Inflammatory macrophage treated with lipopolysaccharide for 4 hours (primary cell): ENCODE results near the gene DIPK1C.
A peak's percentile ranks its signal among the peaks of the same experiment; 100 is the strongest.

Experiments used
- DNase-seq: peaks from one replicate; pipeline ENCODE4 v3.0.0-alpha.2; 2020

The DIPK1C gene

GRCh38 chr18:74450626-74451025 is 6.5 kb downstream of the DIPK1C start:
- no peak for DNase-seq

- DNase-seq, result no peak
These were observed 9.5 kb downstream of the DIPK1C start for GRCh38 chr18:74447404-74448152.

- no peak for DNase-seq
These were observed 10.3 kb downstream of the DIPK1C start for GRCh38 chr18:74446631-74447403.

DNA sequence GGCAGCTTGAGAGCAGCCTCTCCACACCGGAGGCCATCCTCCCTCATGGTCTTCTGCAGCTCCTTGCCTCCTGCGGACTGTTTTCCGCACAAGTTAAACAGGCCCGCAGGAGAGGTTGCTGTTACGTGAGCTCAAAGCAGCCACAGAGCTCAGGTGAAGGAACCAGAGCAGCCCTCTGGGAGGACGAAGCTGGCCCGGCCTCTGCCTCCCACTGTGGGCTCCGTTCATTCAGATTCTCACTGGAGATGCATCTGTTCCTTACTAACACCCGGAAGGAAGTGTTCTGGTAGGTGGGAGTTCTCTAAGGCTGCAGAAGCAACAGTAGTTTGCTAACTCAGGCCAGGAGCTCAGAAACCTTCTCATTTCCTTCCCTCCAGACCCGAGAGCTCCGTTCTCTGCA is 10.9 kb downstream of the DIPK1C start:
- no peak for DNase-seq

DNA sequence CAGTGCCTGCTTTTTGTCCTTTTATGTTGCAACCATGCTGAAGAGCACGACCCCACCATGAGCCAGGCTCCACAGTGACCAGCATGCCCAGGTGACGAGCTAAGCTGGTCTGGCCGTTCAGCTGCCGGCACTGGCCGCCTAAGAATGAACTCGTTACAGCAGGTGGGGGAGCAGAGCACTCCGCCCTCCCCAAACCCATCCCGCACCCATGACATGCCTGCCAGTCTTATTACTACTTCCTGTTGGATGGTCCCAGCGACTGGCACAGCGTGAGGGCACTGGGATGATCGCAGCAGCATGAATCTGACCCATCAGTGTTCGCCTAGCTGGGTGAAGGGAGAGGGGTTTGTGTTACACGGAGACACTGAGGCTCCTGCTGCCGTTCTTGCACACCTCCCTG is 11.5 kb downstream of the DIPK1C start:
- DNase-seq, result no peak

GRCh38 chr18:74444104-74444503 is 13.0 kb downstream of the DIPK1C start:
- DNase-seq, result no peak

GRCh38 chr18:74440808-74441427 is 16.2 kb downstream of the DIPK1C start:
- DNase-seq, result no peak

DNA sequence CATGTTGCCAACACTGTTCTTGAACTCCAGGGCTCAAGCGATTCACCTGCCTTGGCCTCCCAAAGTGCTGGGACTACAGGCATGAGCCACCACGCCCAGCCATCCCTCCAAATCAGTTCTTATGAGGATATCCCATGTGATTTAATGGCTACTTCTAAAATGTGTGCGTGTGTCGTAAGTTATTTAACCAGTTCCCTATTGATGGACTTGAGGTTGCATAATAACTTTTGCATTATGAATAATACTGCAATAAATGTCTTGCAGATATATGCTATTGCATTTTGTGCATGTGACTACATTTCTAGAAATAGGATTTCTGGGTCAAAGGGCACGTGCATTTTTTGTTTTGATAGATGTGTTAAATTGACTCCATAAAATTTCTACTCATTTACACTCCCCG is 19.0 kb downstream of the DIPK1C start:
- DNase-seq, result peak; percentile 69

- DNase-seq, result no peak
These were observed 20.8 kb downstream of the DIPK1C start for GRCh38 chr18:74436158-74436769.

- no peak for DNase-seq
These were observed 21.4 kb downstream of the DIPK1C start for GRCh38 chr18:74435740-74436139.

DNA sequence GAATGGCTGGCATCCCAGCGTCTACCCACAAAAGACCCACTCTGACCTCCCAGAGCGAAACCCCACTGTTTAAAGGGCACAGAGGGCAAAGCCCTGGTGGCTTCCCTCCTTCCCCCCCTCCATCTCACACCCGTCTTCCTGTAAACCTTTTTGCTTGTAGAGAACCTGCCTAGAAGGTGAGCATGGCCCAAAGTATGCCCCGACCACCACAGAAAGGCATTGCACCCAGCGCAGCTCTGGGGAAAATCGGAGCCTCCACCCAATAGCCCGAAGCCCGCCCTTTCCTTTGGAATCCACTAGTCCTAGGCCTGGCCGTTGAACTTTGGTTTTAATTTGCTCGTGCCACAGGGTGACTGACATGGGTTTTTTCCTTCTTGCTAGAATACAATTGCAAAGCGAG is 22.6 kb downstream of the DIPK1C start:
- no peak for DNase-seq

GRCh38 chr18:74430806-74431571 is 26.1 kb downstream of the DIPK1C start:
- DNase-seq, result no peak

DNA sequence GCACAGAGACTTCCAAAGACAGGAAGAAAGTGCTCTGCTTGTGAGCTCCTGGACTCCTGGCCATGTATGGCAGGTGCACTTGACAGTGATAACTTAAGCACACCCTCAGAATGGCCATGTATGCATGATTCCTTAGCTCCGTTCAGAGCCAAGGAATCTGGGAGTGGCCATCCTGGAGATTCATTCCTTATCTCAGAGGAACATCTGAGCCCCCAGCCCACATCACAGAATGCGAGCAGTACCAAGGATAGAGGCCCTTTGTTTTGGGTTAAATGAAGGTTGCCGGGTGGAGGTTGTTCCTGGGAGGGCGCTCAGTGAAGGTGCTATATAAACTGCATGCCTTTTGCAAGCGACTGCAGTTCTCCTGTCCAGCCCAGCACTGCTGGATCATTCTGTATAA is 26.9 kb downstream of the DIPK1C start:
- no peak for DNase-seq

GRCh38 chr18:74429096-74429495 is 28.0 kb downstream of the DIPK1C start:
- no peak for DNase-seq

DNA sequence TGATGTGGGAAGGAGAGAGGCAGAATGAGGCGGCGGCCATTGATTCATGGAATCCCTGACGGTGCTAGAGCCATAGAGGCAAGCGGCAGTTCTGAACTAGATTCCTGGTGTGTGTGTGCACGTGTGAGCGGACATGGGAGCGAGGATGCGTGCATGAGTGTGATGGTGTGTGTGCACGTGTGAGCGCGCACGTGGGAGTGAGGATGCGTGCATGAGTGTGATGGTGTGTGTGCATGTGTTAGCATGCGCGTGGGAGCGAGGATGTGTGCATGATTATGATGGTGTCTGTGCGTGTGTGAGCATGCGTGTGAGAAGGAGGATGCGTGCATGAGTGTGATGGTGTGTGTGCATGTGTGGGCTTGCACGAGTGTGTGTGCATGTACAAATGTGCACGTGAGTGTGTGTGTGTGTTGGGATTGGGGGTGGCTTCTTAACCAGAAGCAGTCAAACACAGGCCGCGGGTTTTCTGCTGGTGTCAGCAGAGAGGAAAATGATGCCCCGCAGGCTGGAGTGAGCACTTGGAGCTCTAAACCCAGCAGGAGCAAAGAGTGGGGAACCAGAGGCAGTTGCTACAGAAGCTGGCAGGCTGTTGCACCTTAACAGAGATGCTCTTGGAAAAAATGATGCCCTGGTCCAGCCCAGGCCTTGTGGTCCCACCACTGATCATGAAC is 29.5 kb downstream of the DIPK1C start:
- no peak for DNase-seq

GRCh38 chr18:74425876-74426275 is 31.2 kb downstream of the DIPK1C start:
- no peak for DNase-seq

DNA sequence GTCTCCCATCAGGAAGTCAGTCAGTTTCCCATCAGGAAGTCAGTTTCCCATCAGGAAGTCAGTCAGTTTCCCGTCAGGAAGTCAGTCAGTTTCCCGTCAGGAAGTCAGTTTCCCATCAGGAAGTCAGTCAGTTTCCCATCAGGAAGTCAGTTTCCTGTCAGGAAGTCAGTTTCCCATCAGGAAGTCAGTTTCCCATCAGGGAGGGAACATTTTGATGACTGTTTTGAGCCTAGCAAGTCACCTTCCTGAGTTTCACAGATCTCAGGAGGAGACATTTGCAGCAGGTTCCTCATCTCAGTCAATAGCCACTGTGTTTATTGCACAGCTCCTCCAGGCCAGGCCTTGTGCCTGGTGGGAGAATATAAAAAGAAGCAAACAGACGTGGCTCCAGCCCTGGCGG is 31.9 kb downstream of the DIPK1C start:
- no peak for DNase-seq

- DNase-seq, result no peak
These were observed 34.6 kb downstream of the DIPK1C start for GRCh38 chr18:74422541-74422940.

DNA sequence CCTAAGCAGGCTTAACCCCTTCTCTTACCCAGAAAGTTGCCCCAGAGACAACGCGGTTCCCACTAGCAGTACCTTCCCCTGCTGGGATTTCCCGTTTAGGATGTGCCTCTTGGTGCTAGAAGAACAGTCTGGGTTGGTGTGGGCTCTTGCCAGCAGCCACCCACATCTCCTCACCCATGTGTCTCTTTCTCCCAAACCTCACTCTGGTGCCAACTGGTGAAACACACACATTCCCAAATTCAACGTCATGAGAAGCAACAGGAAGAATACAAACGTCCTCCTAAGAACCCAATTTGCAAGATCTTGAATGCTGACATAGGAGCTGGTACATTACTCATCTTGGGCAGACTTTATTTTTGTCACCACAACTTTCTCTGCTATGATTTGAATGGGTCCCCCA is 36.2 kb downstream of the DIPK1C start:
- DNase-seq, result no peak

DNA sequence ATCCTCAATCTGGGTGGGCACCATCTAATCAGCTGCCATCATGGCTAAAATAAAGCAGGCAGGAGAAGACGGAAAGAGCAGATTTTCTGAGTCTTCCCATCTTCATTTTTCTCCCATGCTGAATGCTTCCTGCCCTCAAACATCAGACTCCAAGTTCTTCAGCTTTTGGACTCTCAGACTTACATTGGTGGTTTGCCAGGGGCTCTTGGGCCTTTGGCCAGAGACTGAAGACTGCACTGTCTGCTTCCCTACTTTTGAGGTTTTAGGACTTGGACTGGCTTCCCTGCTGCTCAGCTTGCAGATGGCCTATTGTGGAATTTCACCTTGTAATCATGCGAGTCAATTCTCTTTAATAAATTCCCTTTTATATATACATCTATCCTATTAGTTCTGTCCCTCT is 36.6 kb downstream of the DIPK1C start:
- no peak for DNase-seq

- no peak for DNase-seq
These were observed 37.3 kb downstream of the DIPK1C start for GRCh38 chr18:74419761-74420160.

DNA sequence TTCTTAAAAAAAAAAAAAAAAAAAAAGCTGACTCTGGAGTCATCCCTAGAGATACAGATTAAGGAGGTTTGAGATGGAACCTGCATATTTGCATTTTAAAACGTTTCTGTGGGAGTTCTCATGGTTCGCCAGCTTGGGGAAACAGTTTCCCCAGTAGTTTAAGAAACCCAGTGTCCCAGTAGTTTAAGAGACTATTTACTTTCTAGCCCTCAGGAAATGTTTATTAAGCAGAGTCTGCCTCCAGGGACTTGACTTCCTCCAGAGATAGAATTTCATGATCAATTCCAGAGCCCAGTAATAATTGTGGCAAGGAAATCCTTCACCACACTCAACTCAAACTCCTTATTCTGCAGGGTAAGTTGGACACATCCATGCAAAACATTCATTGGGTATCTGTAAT is 39.1 kb downstream of the DIPK1C start:
- DNase-seq, result no peak
